Activated T-cell treated with anti-CD3 and anti-CD28 coated beads for 4 hours (primary cell): ENCODE results near the gene ZNF737.
A peak's percentile ranks its signal among the peaks of the same experiment; 100 is the strongest.
"Not testable (repeated sequence)": the region's sequence is repeated elsewhere in the genome, so short reads cannot be mapped to it uniquely, and the experiment has no call there.

Experiments used
- DNase-seq: peaks from one replicate; pipeline ENCODE4 v3.0.0-alpha.2; 2020

Gene ZNF737

GRCh38 chr19:20565321-20566018 lies at the start of gene ZNF737:
ZNF737 (minus strand) TSS chr19:20565781; CDS start chr19:20565640, 141 bp downstream.
- peak; percentile 87 for DNase-seq

DNA sequence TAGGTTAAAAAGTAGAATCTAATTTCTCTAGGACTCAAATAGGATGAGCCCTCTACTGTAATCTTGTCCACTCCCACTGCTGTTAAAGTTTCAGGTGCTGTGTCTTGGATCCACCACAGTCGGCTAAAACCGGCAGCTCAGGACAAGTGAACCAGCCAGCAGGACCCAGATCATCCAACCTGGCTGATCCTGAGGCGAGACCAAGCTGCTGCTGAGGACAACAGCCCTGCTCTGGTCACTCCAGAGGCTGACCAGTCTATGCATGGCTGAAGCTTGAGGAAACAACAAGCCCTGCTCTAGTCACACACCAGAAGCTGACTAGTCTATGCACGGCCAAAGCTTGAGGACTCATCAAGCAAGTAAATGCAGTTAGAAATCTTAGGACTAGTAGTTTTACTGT lies 49.4 kb upstream of the ZNF737 start:
- not testable (repeated sequence) for DNase-seq

GRCh38 chr19:20612711-20613316 lies 47.2 kb upstream of the ZNF737 start:
- no peak for DNase-seq

DNA sequence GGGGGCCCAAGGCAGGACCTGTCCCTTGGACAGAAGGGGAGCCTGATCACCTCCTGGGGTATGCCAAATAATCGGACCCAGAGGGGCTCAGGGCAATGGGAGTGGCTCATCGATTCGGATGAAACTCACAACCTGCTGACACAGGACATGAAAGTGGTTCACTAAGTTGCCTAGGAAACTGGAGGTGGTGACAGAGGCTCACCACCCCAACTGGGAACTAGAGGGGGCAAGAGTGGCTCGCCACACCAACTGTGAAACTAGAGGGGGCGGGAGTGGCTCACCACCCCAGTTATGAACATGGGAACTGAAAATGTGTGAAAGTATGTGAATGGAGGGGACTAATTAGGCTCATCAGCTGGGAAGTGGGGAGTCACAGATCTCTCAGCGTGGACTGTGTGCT lies 46.3 kb upstream of the ZNF737 start:
- no peak for DNase-seq

- no peak for DNase-seq
Measured at GRCh38 chr19:20607943-20608342, 42.4 kb upstream of the ZNF737 start.

- no peak for DNase-seq
Measured at GRCh38 chr19:20558571-20558970, 7.0 kb downstream of the ZNF737 start.

GRCh38 chr19:20558011-20558410 lies 7.6 kb downstream of the ZNF737 start:
- DNase-seq: no peak

- not testable (repeated sequence) for DNase-seq
Measured at GRCh38 chr19:20544667-20545333, 20.8 kb downstream of the ZNF737 start.

- DNase-seq: not testable (repeated sequence)
Measured at GRCh38 chr19:20530303-20530702, 35.3 kb downstream of the ZNF737 start.

- no peak for DNase-seq
Measured at GRCh38 chr19:20513189-20513904, 52.2 kb downstream of the ZNF737 start.

DNA sequence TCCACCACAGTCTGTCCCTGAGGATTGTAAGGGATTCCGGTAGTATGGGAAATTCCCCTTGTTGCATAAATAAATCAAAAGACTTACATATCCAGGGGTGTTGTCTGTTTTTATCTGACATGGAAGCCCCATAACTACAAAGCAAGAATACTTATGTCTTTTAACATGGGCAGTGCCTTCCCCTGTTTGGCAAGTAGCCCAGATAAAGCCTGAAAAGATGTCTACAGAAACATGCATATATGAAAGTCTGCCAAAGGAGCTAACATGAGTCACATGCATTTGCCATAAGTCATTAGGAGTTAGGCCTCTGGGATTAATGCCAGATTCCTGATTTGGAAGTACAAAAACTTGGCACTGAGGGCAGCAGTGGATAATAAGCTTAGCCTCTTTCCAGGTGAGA lies 62.1 kb downstream of the ZNF737 start:
- DNase-seq: no peak
